PC-3 (cell line): Measurements from ENCODE around the gene SRR. TPM values are rescaled to one million over a fixed set of nuclear protein-coding genes. Genes with fewer than 3 reads are reported as not detected.

Experiments used
- ATAC-seq: fragments of 200-7000 bp; cut with Tn5 transposase; 2 replicates; pipeline ENCODE4 v1.9.1; 2020; ENCODE audit warnings: mild to moderate bottlenecking, moderate library complexity
- BruUV-seq: library from RNA; stranded (reverse); fragments of 400-500 nt; replicated peaks from 2 replicates; lab custom pipeline; 2021; lab: Mats Ljungman, UMichigan
- CTCF ChIA-PET: fragments of 300-600 bp; sonication (Branson Sonifier 250); formaldehyde crosslinking; loops from one replicate; lab custom pipeline; 2022; ENCODE audit warnings: antibody characterized with exemption; lab: Charles Lee
- POLR2A ChIA-PET: fragments of 300-600 bp; sonication (Branson Sonifier 250); formaldehyde crosslinking; loops from one replicate; lab custom pipeline; 2022; ENCODE audit warnings: antibody characterized with exemption; ENCODE audit not compliant: unreplicated experiment; lab: Charles Lee
- DNase-seq: peaks from one replicate; pipeline ENCODE4 v3.0.0-alpha.2; 2015
- H2AFZ ChIP-seq: fragments of 300-600 bp; sonication (generic); 2 replicates; pipeline ENCODE4 v1.6.0; 2016; ENCODE audit warnings: antibody characterized with exemption, low read length
- H3F3A ChIP-seq: fragments of 300-600 bp; sonication (generic); one replicate; pipeline ENCODE4 v1.6.0; 2017; ENCODE audit warnings: antibody characterized with exemption, low read length, control low read depth, mild to moderate bottlenecking; ENCODE audit not compliant: unreplicated experiment
- H3K27ac ChIP-seq: fragments of 300-600 bp; sonication (generic); 2 replicates; pipeline ENCODE4 v1.5.1; 2016; ENCODE audit warnings: mild to moderate bottlenecking, low read length
- H3K27me3 ChIP-seq: fragments of 300-600 bp; sonication (generic); 2 replicates; pipeline ENCODE4 v1.6.1; 2016; ENCODE audit warnings: low read length, mixed read lengths
- H3K36me3 ChIP-seq: fragments of 300-600 bp; sonication (generic); 2 replicates; pipeline ENCODE4 v1.6.1; 2016; ENCODE audit warnings: low read depth, mixed run types, low read length, mixed read lengths
- H3K4me1 ChIP-seq: fragments of 300-600 bp; sonication (generic); 2 replicates; pipeline ENCODE4 v1.5.1; 2016; ENCODE audit warnings: low read length; ENCODE audit not compliant: insufficient read depth
- H3K4me2 ChIP-seq: fragments of 300-600 bp; sonication (generic); 2 replicates; pipeline ENCODE4 v1.6.0; 2016; ENCODE audit warnings: low read length
- H3K4me3 ChIP-seq: fragments of 300-600 bp; sonication (generic); 2 replicates; pipeline ENCODE4 v1.5.1; 2016; ENCODE audit warnings: mild to moderate bottlenecking, low read length, mixed read lengths
- H3K79me2 ChIP-seq: fragments of 300-600 bp; sonication (generic); 2 replicates; pipeline ENCODE4 v1.6.1; 2017; ENCODE audit warnings: low read length, mixed read lengths
- H3K9ac ChIP-seq: fragments of 300-600 bp; sonication (generic); 2 replicates; pipeline ENCODE4 v1.6.0; 2016; ENCODE audit warnings: mild to moderate bottlenecking, low read length
- H3K9me2 ChIP-seq: fragments of 300-600 bp; sonication (generic); replicated peaks from 2 replicates; pipeline ENCODE4 v1.6.1; 2016; ENCODE audit warnings: mixed run types, low read length, mixed read lengths
- H3K9me3 ChIP-seq: fragments of 300-600 bp; sonication (generic); 2 replicates; pipeline ENCODE4 v1.6.1; 2016; ENCODE audit warnings: low read length, mixed read lengths
- H4K20me1 ChIP-seq: fragments of 300-600 bp; sonication (generic); 2 replicates; pipeline ENCODE4 v1.6.1; 2016; ENCODE audit warnings: low read length, mixed read lengths
- EZH2 ChIP-seq: fragments of 300-600 bp; sonication (generic); IDR thresholded peaks from one replicate; pipeline ENCODE4 v1.6.1; 2017; ENCODE audit warnings: antibody characterized with exemption, mild to moderate bottlenecking, low read length; ENCODE audit not compliant: unreplicated experiment
- EZH2phosphoT487 ChIP-seq: fragments of 300-600 bp; sonication (generic); IDR thresholded peaks from 2 replicates; pipeline ENCODE4 v1.6.1; 2018; ENCODE audit warnings: mild to moderate bottlenecking, antibody characterized with exemption, low read length, borderline replicate concordance
- intact Hi-C: fragments of 100-400 bp; cut with micrococcal nuclease; formaldehyde crosslinking; loops from 2 replicates; pipeline ENCODE4 v1.9.0; 2023
- total RNA-seq: library from RNA; depleted of rRNA; stranded (reverse); fragments of >200 nt; gene quantifications from 2 replicates; pipeline ENCODE4 v1.2.3, GENCODE V29; 2014
- TF ChIP-seq, protein P1 (sequence below): fragments of 300-600 bp; sonication (generic); conservative IDR thresholded peaks from 2 replicates; pipeline ENCODE4 v1.5.1; 2017; ENCODE audit warnings: antibody characterized with exemption, low read depth, mild to moderate bottlenecking, low read length

The SRR gene
- total RNA-seq, 1 experiment from 2014 or later, result 12.0 TPM

DNA sequence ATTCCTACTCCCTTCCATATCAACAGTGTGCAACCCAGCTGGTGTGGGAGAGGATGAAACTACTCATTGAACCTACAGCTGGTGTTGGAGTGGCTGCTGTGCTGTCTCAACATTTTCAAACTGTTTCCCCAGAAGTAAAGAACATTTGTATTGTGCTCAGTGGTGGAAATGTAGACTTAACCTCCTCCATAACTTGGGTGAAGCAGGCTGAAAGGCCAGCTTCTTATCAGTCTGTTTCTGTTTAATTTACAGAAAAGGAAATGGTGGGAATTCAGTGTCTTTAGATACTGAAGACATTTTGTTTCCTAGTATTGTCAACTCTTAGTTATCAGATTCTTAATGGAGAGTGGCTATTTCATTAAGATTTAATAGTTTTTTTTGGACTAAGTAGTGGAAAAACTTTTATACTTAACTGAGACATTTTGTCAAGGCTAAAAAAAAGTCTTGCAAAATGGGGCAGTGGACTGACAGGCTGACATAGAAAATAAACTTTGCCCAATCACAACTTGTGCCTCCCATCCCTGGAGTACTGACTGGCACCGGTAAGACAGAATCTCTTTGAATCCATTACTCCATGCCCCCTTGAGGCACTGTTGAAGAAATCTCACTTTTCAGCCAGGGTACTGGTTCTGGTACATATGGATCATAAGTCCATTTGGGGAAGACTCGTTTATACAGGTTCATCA lies 20.0 kb downstream of the SRR start:
- Histone ChIP-seq H2AFZ (no peak overlapping the region), H3K27me3 (no peaks in the 10 kb centered on the region), H3K27ac (no peak overlapping the region), H3K4me2 (no peak overlapping the region), H3K9ac (no peak overlapping the region), H3K79me2 (peaks cover 5% of the 10 kb centered on the region; the same call in 1 of the 2 replicates), H3K9me2 (no peaks in the 10 kb centered on the region), H3F3A (no peaks in the 10 kb centered on the region), H3K4me3 (no peak overlapping the region), H3K4me1 (no peaks in the 10 kb centered on the region), H3K36me3 (peaks cover 36% of the 10 kb centered on the region), H4K20me1 (no peaks in the 10 kb centered on the region), H3K9me3 (no peaks in the 10 kb centered on the region)
- TF ChIP-seq EZH2 (no peak), EZH2phosphoT487 (no peak)
- TF ChIP-seq, protein P1, sequence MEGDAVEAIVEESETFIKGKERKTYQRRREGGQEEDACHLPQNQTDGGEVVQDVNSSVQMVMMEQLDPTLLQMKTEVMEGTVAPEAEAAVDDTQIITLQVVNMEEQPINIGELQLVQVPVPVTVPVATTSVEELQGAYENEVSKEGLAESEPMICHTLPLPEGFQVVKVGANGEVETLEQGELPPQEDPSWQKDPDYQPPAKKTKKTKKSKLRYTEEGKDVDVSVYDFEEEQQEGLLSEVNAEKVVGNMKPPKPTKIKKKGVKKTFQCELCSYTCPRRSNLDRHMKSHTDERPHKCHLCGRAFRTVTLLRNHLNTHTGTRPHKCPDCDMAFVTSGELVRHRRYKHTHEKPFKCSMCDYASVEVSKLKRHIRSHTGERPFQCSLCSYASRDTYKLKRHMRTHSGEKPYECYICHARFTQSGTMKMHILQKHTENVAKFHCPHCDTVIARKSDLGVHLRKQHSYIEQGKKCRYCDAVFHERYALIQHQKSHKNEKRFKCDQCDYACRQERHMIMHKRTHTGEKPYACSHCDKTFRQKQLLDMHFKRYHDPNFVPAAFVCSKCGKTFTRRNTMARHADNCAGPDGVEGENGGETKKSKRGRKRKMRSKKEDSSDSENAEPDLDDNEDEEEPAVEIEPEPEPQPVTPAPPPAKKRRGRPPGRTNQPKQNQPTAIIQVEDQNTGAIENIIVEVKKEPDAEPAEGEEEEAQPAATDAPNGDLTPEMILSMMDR, result no peak
- DNase-seq (no peak), ATAC-seq (no peak)
- CTCF ChIA-PET, result no interaction called here
- POLR2A ChIA-PET, result no interaction called here
- no TSS peak for BruUV-seq
- intact Hi-C loops, result no loop called here

DNA sequence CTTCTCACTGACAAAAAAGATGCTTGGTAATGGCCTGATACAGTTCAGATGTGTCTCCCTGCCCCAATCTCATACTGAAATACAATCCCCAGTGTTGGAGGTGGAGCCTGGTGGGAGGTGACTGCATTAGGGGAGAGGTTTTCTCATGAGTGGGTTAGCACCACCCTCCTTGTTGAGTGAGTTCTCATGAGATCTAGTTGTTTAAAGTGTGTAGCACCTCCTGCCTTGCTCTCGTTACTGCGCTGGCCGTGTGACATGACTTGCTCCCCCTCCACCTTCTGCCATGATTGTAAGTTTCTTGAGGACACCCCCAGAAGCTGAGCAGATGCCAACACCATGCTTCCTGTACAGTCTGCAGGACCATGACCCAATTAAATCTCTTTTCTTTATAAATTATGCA lies 27.6 kb downstream of the SRR start:
- Histone ChIP-seq H3F3A (no peaks in the 10 kb centered on the region), H4K20me1 (0 out of 2 replicates have a peak, but pooled peaks cover 5% of the 10 kb centered on the region), H3K4me3 (no peak overlapping the region), H3K79me2 (peaks cover 66% of the 10 kb centered on the region), H3K4me1 (peaks cover 15% of the 10 kb centered on the region), H3K27ac (no peak overlapping the region), H3K9me2 (no peaks in the 10 kb centered on the region), H3K9ac (no peak overlapping the region), H3K4me2 (no peak overlapping the region), H3K27me3 (no peaks in the 10 kb centered on the region), H3K9me3 (no peaks in the 10 kb centered on the region), H3K36me3 (peaks cover 62% of the 10 kb centered on the region), H2AFZ (no peak overlapping the region)
- no peak for ATAC-seq
- TF ChIP-seq EZH2, result no peak
- TF ChIP-seq EZH2phosphoT487, result no peak
- TF ChIP-seq, protein P1, result no peak
- no peak for DNase-seq
- BruUV-seq, result no TSS peak
- ChIA-PET POLR2A (no interaction called here), CTCF (no interaction called here)
- intact Hi-C loops, result no loop called here

DNA sequence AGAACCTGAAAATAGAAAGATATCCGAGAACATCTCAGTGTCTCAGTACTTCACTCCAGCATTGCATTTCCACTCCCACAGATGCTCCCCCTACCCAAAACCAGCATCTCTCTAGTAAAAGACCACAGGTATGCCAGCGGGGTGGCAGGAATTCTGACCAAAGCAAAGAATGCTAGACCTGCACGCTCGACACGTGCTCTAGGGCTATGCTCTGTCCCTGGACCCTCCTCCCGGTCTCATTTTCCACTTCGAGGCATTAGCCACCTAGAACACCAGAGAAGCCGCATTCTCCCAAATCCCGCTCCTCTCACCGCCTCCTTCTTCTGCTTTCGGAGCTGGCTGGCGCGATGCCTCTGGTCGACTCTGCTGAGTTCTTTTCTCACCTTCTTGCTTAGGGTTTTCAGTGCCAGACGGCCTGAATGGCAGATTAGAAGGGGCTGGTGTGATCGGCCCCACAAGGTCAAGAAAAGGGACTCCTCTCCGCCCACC lies 32.0 kb downstream of the SRR start:
- POLR2A ChIA-PET, result interaction anchor here (1.0 kb wide), 1 partner anchor 71 kb away, joined by 4 read pairs; no protein-coding TSS in a partner anchor
- TF ChIP-seq EZH2 (no peak), EZH2phosphoT487 (no peak)
- TF ChIP-seq, protein P1, result no peak
- H3K9me3 ChIP-seq, result no peaks in the 10 kb centered on the region
- peaks cover 19% of the 10 kb centered on the region for H3K4me1 ChIP-seq
- peak overlapping the region; percentile 63 for H3K27ac ChIP-seq
- intact Hi-C loops, result loop anchor here (2.0 kb wide), 1 partner anchor 17 kb away; no protein-coding TSS in a partner anchor
- CTCF ChIA-PET, result interaction anchor here (3.8 kb wide), 1 partner anchor 17 kb away, joined by 26 read pairs; no protein-coding TSS in a partner anchor
- peaks cover 81% of the 10 kb centered on the region for H3K79me2 ChIP-seq
- no peaks in the 10 kb centered on the region for H3K9me2 ChIP-seq
- H3F3A ChIP-seq, result no peaks in the 10 kb centered on the region
- 0 out of 2 replicates have a peak, but pooled peaks cover 5% of the 10 kb centered on the region for H4K20me1 ChIP-seq
- BruUV-seq, result TSS peak; percentile 66
- peak overlapping the region; percentile 50; the same call in 1 of the 2 replicates for H2AFZ ChIP-seq
- no peak for ATAC-seq
- peak overlapping the region; percentile 100 for H3K9ac ChIP-seq
- H3K36me3 ChIP-seq, result peaks cover 43% of the 10 kb centered on the region
- peak overlapping the region; percentile 99 for H3K4me3 ChIP-seq
- no peak for DNase-seq
- no peaks in the 10 kb centered on the region for H3K27me3 ChIP-seq
- H3K4me2 ChIP-seq, result peak overlapping the region; percentile 98
